ENCODE measurements around the gene ABI2.
"Not testable (repeated sequence)": the region's sequence is repeated elsewhere in the genome, so short reads cannot be mapped to it uniquely, and the experiment has no call there.

The ABI2 gene

GRCh38 chr2:203338322-203338721, 10.1 kb downstream of the ABI2 start:
- peaks cover 8% of the 10 kb centered on the region for H3K9me3 ChIP-seq (ENCODE audit: low read length)
- H3K36me3 ChIP-seq (ENCODE audit: insufficient read depth, low read length) = peaks cover 40% of the 10 kb centered on the region
- H3K4me1 ChIP-seq (ENCODE audit: insufficient read depth, low read length) = peaks cover 3% of the 10 kb centered on the region
- H3K27me3 ChIP-seq (ENCODE audit: insufficient read depth, low read length) = no peaks in the 10 kb centered on the region
- H3K4me3 ChIP-seq (ENCODE audit: low read length) = no peak overlapping the region
- no peak overlapping the region for H2AFZ ChIP-seq (ENCODE audit: low read depth, low read length)

- peaks cover 3% of the 10 kb centered on the region for H3K4me1 ChIP-seq (ENCODE audit: insufficient read depth, low read length)
- H3K9me3 ChIP-seq (ENCODE audit: low read length) = peaks cover 9% of the 10 kb centered on the region
- no peak overlapping the region for H2AFZ ChIP-seq (ENCODE audit: low read depth, low read length)
- H3K4me3 ChIP-seq (ENCODE audit: low read length) = no peak overlapping the region
- no peaks in the 10 kb centered on the region for H3K27me3 ChIP-seq (ENCODE audit: insufficient read depth, low read length)
- peaks cover 41% of the 10 kb centered on the region for H3K36me3 ChIP-seq (ENCODE audit: insufficient read depth, low read length)
These were observed 12.7 kb downstream of the ABI2 start for GRCh38 chr2:203340791-203341487.

- H3K4me1 ChIP-seq (ENCODE audit: insufficient read depth, low read length) = peaks cover 3% of the 10 kb centered on the region
- H2AFZ ChIP-seq (ENCODE audit: low read depth, low read length) = no peak overlapping the region
- H3K4me3 ChIP-seq (ENCODE audit: low read length) = no peak overlapping the region
- peaks cover 4% of the 10 kb centered on the region for H3K9me3 ChIP-seq (ENCODE audit: low read length)
- no peaks in the 10 kb centered on the region for H3K27me3 ChIP-seq (ENCODE audit: insufficient read depth, low read length)
- H3K36me3 ChIP-seq (ENCODE audit: insufficient read depth, low read length) = peaks cover 33% of the 10 kb centered on the region
These were observed 13.6 kb downstream of the ABI2 start for GRCh38 chr2:203341741-203342310.

GRCh38 chr2:203342374-203342773, 14.2 kb downstream of the ABI2 start:
- peaks cover 30% of the 10 kb centered on the region for H3K36me3 ChIP-seq (ENCODE audit: insufficient read depth, low read length)

GRCh38 chr2:203344667-203345066, 16.5 kb downstream of the ABI2 start:
- H3K27me3 ChIP-seq (ENCODE audit: insufficient read depth, low read length) = no peaks in the 10 kb centered on the region
- peaks cover 3% of the 10 kb centered on the region for H3K4me1 ChIP-seq (ENCODE audit: insufficient read depth, low read length)
- peaks cover 29% of the 10 kb centered on the region for H3K36me3 ChIP-seq (ENCODE audit: insufficient read depth, low read length)
- H3K4me3 ChIP-seq (ENCODE audit: low read length) = no peak overlapping the region
- H3K9me3 ChIP-seq (ENCODE audit: low read length) = peaks cover 4% of the 10 kb centered on the region
- H2AFZ ChIP-seq (ENCODE audit: low read depth, low read length) = no peak overlapping the region

More at GRCh38 chr2:203342374-203342773, 14.2 kb downstream of the ABI2 start:
- H3K4me1 ChIP-seq (ENCODE audit: insufficient read depth, low read length); H3K4me3 ChIP-seq (ENCODE audit: low read length); H3K27me3 ChIP-seq (ENCODE audit: insufficient read depth, low read length); H3K9me3 ChIP-seq (ENCODE audit: low read length); H2AFZ ChIP-seq (ENCODE audit: low read depth, low read length): not testable (repeated sequence)

GRCh38 chr2:203346612-203347011, 18.4 kb downstream of the ABI2 start:
- H3K9me3 ChIP-seq (ENCODE audit: low read length) = peaks cover 4% of the 10 kb centered on the region
- peaks cover 31% of the 10 kb centered on the region for H3K36me3 ChIP-seq (ENCODE audit: insufficient read depth, low read length)
- no peak overlapping the region for H3K4me3 ChIP-seq (ENCODE audit: low read length)
- no peak overlapping the region for H2AFZ ChIP-seq (ENCODE audit: low read depth, low read length)
- H3K4me1 ChIP-seq (ENCODE audit: insufficient read depth, low read length) = no peaks in the 10 kb centered on the region
- no peaks in the 10 kb centered on the region for H3K27me3 ChIP-seq (ENCODE audit: insufficient read depth, low read length)

GRCh38 chr2:203347375-203347774, 19.2 kb downstream of the ABI2 start:
- H3K27me3 ChIP-seq (ENCODE audit: insufficient read depth, low read length) = no peaks in the 10 kb centered on the region
- H3K36me3 ChIP-seq (ENCODE audit: insufficient read depth, low read length) = peaks cover 35% of the 10 kb centered on the region
- no peak overlapping the region for H2AFZ ChIP-seq (ENCODE audit: low read depth, low read length)
- H3K9me3 ChIP-seq (ENCODE audit: low read length) = peaks cover 4% of the 10 kb centered on the region
- H3K4me1 ChIP-seq (ENCODE audit: insufficient read depth, low read length) = no peaks in the 10 kb centered on the region
- H3K4me3 ChIP-seq (ENCODE audit: low read length) = no peak overlapping the region

GRCh38 chr2:203352604-203353255, 24.5 kb downstream of the ABI2 start:
- Histone ChIP-seq H3K4me1 (ENCODE audit: insufficient read depth, low read length) (no peaks in the 10 kb centered on the region), H3K4me3 (ENCODE audit: low read length) (no peak overlapping the region), H3K36me3 (ENCODE audit: insufficient read depth, low read length) (peaks cover 32% of the 10 kb centered on the region), H3K27me3 (ENCODE audit: insufficient read depth, low read length) (no peaks in the 10 kb centered on the region), H3K9me3 (ENCODE audit: low read length) (no peaks in the 10 kb centered on the region), H2AFZ (ENCODE audit: low read depth, low read length) (no peak overlapping the region)

GRCh38 chr2:203354966-203355365, 26.8 kb downstream of the ABI2 start:
- peaks cover 2% of the 10 kb centered on the region for H3K9me3 ChIP-seq (ENCODE audit: low read length)
- H3K27me3 ChIP-seq (ENCODE audit: insufficient read depth, low read length) = no peaks in the 10 kb centered on the region
- no peak overlapping the region for H2AFZ ChIP-seq (ENCODE audit: low read depth, low read length)
- no peak overlapping the region for H3K4me3 ChIP-seq (ENCODE audit: low read length)
- H3K4me1 ChIP-seq (ENCODE audit: insufficient read depth, low read length) = no peaks in the 10 kb centered on the region
- H3K36me3 ChIP-seq (ENCODE audit: insufficient read depth, low read length) = peaks cover 30% of the 10 kb centered on the region

GRCh38 chr2:203359450-203359849, 31.3 kb downstream of the ABI2 start:
- no peaks in the 10 kb centered on the region for H3K4me1 ChIP-seq (ENCODE audit: insufficient read depth, low read length)
- H3K27me3 ChIP-seq (ENCODE audit: insufficient read depth, low read length) = no peaks in the 10 kb centered on the region
- no peak overlapping the region for H3K4me3 ChIP-seq (ENCODE audit: low read length)
- peaks cover 20% of the 10 kb centered on the region for H3K36me3 ChIP-seq (ENCODE audit: insufficient read depth, low read length)
- peaks cover 2% of the 10 kb centered on the region for H3K9me3 ChIP-seq (ENCODE audit: low read length)
- no peak overlapping the region for H2AFZ ChIP-seq (ENCODE audit: low read depth, low read length)

GRCh38 chr2:203360833-203361430, 32.7 kb downstream of the ABI2 start:
- Histone ChIP-seq H3K4me3 (ENCODE audit: low read length) (no peak overlapping the region), H3K4me1 (ENCODE audit: insufficient read depth, low read length) (no peaks in the 10 kb centered on the region), H3K27me3 (ENCODE audit: insufficient read depth, low read length) (no peaks in the 10 kb centered on the region), H3K9me3 (ENCODE audit: low read length) (peaks cover 2% of the 10 kb centered on the region), H2AFZ (ENCODE audit: low read depth, low read length) (no peak overlapping the region), H3K36me3 (ENCODE audit: insufficient read depth, low read length) (peaks cover 11% of the 10 kb centered on the region)

- Histone ChIP-seq H3K9me3 (ENCODE audit: low read length) (peaks cover 2% of the 10 kb centered on the region), H3K4me1 (ENCODE audit: insufficient read depth, low read length) (no peaks in the 10 kb centered on the region), H3K27me3 (ENCODE audit: insufficient read depth, low read length) (no peaks in the 10 kb centered on the region), H3K4me3 (ENCODE audit: low read length) (no peak overlapping the region), H3K36me3 (ENCODE audit: insufficient read depth, low read length) (peaks cover 11% of the 10 kb centered on the region), H2AFZ (ENCODE audit: low read depth, low read length) (no peak overlapping the region)
These were observed 33.3 kb downstream of the ABI2 start for GRCh38 chr2:203361495-203361894.

- no peaks in the 10 kb centered on the region for H3K4me1 ChIP-seq (ENCODE audit: insufficient read depth, low read length)
- peaks cover 2% of the 10 kb centered on the region for H3K9me3 ChIP-seq (ENCODE audit: low read length)
- no peak overlapping the region for H3K4me3 ChIP-seq (ENCODE audit: low read length)
- H3K36me3 ChIP-seq (ENCODE audit: insufficient read depth, low read length) = peaks cover 12% of the 10 kb centered on the region
- H3K27me3 ChIP-seq (ENCODE audit: insufficient read depth, low read length) = no peaks in the 10 kb centered on the region
- no peak overlapping the region for H2AFZ ChIP-seq (ENCODE audit: low read depth, low read length)
These were observed 33.7 kb downstream of the ABI2 start for GRCh38 chr2:203361922-203362321.
